Peyer's patch (tissue), 4 donors: Measurements from ENCODE around the gene BPTF. TPM values are rescaled to one million over a fixed set of nuclear protein-coding genes. Genes with fewer than 3 reads are reported as not detected.
A peak's percentile ranks its signal among the peaks of the same experiment; 100 is the strongest.
"Not testable (repeated sequence)": the region's sequence is repeated elsewhere in the genome, so short reads cannot be mapped to it uniquely, and the experiment has no call there.

Experiments
- DNase-seq, 3 donors: peaks; one replicate each; pipeline ENCODE4 v3.0.0-alpha.2; 2017 to 2019
- H3K27ac ChIP-seq, 4 donors: fragments of 200-600 bp; sonication (generic); one replicate each; pipeline ENCODE4 v1.5.1; 2016 to 2019
- H3K27me3 ChIP-seq, 2 donors: fragments of 200-600 bp; sonication (generic); one replicate each; pipeline ENCODE4 v1.5.1; 2019
- H3K36me3 ChIP-seq, 3 donors: fragments of 200-600 bp; sonication (generic); one replicate each; pipeline ENCODE4 v1.5.1; 2016 to 2019
- H3K4me1 ChIP-seq, 4 donors: fragments of 200-600 bp; sonication (generic); one replicate each; pipeline ENCODE4 v1.5.1; 2016 to 2019
- H3K4me3 ChIP-seq, 4 donors: fragments of 200-600 bp; sonication (generic); 1 replicate in 3 of 4; 2 replicates in 1 of 4; pipeline ENCODE4 v1.5.1; 2016 to 2019; ENCODE audit warnings: mild to moderate bottlenecking in 1 of 4
- H3K9me3 ChIP-seq, 4 donors: fragments of 200-600 bp; sonication (generic); one replicate each; pipeline ENCODE4 v1.5.1; 2016 to 2019; ENCODE audit warnings: mild to moderate bottlenecking in 1 of 4
- CTCF ChIP-seq, 6 experiments: fragments of 450-650 bp in 4 of 6; fragments of 200-600 bp in 2 of 6; sonication (generic) in 1 of 6; IDR thresholded peaks; one replicate each; pipeline ENCODE4 v1.5.1; 2017 to 2019; ENCODE audit warnings: antibody characterized with exemption in 6 of 6, mild to moderate bottlenecking in 3 of 6, moderate library complexity in 1 of 6
- POLR2A ChIP-seq, 2 donors: fragments of 450-650 bp; IDR thresholded peaks; one replicate each; pipeline ENCODE4 v1.5.1; 2017; ENCODE audit warnings: antibody characterized with exemption in 2 of 2, mild to moderate bottlenecking in 2 of 2, moderate library complexity in 2 of 2
- total RNA-seq, 4 donors: library from RNA; depleted of rRNA; stranded (reverse); fragments of >200 nt; gene quantifications; one replicate each; pipeline ENCODE4 v1.1.0, GENCODE V29; 2016

Gene BPTF
- total RNA-seq, 4 donors from 2014 or later, result 70.2 to 305 (median 109) TPM

- H3K4me3 ChIP-seq, H3K27me3 ChIP-seq, H3K9me3 ChIP-seq, H3K27ac ChIP-seq, H3K4me1 ChIP-seq: not testable (repeated sequence)
- TF ChIP-seq CTCF (IDR thresholded peaks at IDR 0.05), result peak; percentile 31 to 88 (median 72)
- DNase-seq, result peak in 2 of 3 donors; percentile 55 to 84
- peaks cover 0 to 49% (median 0%) of the 10 kb centered on the region in 3 donors for H3K36me3 ChIP-seq
Observed at GRCh38 chr17:67963145-67963572, 137.9 kb downstream of the BPTF start.

- no peak for DNase-seq
- no peak for TF ChIP-seq CTCF (IDR thresholded peaks at IDR 0.05)
- TF ChIP-seq POLR2A (IDR thresholded peaks at IDR 0.05), result no peak
- H3K4me3 ChIP-seq, result no peak overlapping the region
- peaks cover 0 to 72% (median 0%) of the 10 kb centered on the region in 3 donors for H3K36me3 ChIP-seq
- no peak overlapping the region for H3K27ac ChIP-seq
- H3K9me3 ChIP-seq, result no peaks in the 10 kb centered on the region
- H3K27me3 ChIP-seq, result no peaks in the 10 kb centered on the region
- H3K4me1 ChIP-seq, result no peaks in the 10 kb centered on the region
Observed at GRCh38 chr17:67970783-67971182, 145.5 kb downstream of the BPTF start.

GRCh38 chr17:67974185-67974584 is 148.9 kb downstream of the BPTF start:
- no peaks in the 10 kb centered on the region for H3K9me3 ChIP-seq
- no peak overlapping the region for H3K27ac ChIP-seq
- no peaks in the 10 kb centered on the region for H3K27me3 ChIP-seq
- H3K4me1 ChIP-seq, result no peaks in the 10 kb centered on the region
- no peak overlapping the region for H3K4me3 ChIP-seq
- no peak for TF ChIP-seq POLR2A (IDR thresholded peaks at IDR 0.05)
- TF ChIP-seq CTCF (IDR thresholded peaks at IDR 0.05), result no peak
- H3K36me3 ChIP-seq, result peaks cover 0 to 62% (median 0%) of the 10 kb centered on the region in 3 donors
- no peak for DNase-seq

- no peaks in the 10 kb centered on the region for H3K27me3 ChIP-seq
- DNase-seq, result no peak
- no peak overlapping the region for H3K27ac ChIP-seq
- H3K4me1 ChIP-seq, result no peaks in the 10 kb centered on the region
- H3K4me3 ChIP-seq, result no peak overlapping the region
- no peaks in the 10 kb centered on the region for H3K9me3 ChIP-seq
- TF ChIP-seq CTCF (IDR thresholded peaks at IDR 0.05) (no peak), POLR2A (IDR thresholded peaks at IDR 0.05) (no peak)
- H3K36me3 ChIP-seq, result peaks cover 0 to 63% (median 0%) of the 10 kb centered on the region in 3 donors
Observed at GRCh38 chr17:67974598-67975066, 149.3 kb downstream of the BPTF start.

GRCh38 chr17:67976306-67976705 is 151.0 kb downstream of the BPTF start:
- H3K9me3 ChIP-seq, H3K4me3 ChIP-seq, DNase-seq, H3K4me1 ChIP-seq, H3K27ac ChIP-seq, H3K27me3 ChIP-seq: not testable (repeated sequence)
- peaks cover 0 to 62% (median 0%) of the 10 kb centered on the region in 3 donors for H3K36me3 ChIP-seq

- TF ChIP-seq POLR2A (IDR thresholded peaks at IDR 0.05), result no peak
- no peak for TF ChIP-seq CTCF (IDR thresholded peaks at IDR 0.05)
- no peak for DNase-seq
Observed at GRCh38 chr17:67980456-67980855, 155.2 kb downstream of the BPTF start.

GRCh38 chr17:67980883-67981282 is 155.6 kb downstream of the BPTF start:
- not testable (repeated sequence) for H3K27ac ChIP-seq, H3K4me1 ChIP-seq, DNase-seq, H3K4me3 ChIP-seq, H3K9me3 ChIP-seq, H3K27me3 ChIP-seq
- H3K36me3 ChIP-seq, result peaks cover 0 to 27% (median 0%) of the 10 kb centered on the region in 3 donors

More at GRCh38 chr17:67980456-67980855, 155.2 kb downstream of the BPTF start:
- H3K36me3 ChIP-seq, result peaks cover 0 to 31% (median 0%) of the 10 kb centered on the region in 3 donors
- H3K27ac ChIP-seq, result no peak overlapping the region
- H3K4me1 ChIP-seq, result no peaks in the 10 kb centered on the region
- no peaks in the 10 kb centered on the region for H3K27me3 ChIP-seq
- no peak overlapping the region for H3K4me3 ChIP-seq
- H3K9me3 ChIP-seq, result no peaks in the 10 kb centered on the region
